NCI-H128 (cell line): ENCODE measurements around the gene TFCP2.

Experiments
- DNase-seq: peaks from one replicate; lab custom pipeline; 2025; ENCODE audit not compliant: unreplicated experiment; lab: John Stamatoyannopoulos, UW

Gene TFCP2

DNA sequence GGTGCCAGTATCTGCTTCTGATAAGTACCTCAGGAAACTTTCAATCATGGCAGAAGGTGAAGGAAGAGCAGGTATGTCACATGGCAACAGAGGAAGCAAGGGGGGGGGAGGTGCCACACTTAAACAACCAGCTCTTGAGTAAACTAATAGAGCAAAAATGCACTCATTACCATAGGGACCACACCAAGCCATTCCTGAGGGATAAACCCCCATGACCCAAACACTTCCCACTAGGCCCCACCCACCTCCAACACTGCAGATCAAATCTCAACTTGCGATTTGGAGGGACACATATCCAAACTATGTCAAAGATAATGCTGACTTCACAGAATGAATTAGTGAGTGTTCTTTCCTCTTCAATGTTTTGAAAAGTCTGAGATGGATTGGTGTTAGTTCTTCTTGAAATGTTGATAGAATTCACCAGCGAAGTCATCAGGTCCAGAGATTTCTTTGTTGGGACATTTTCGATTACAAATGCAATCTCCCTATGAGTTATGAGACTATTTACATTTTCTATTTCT, 16.6 kb downstream of the TFCP2 start:
- no peak for DNase-seq

GRCh38 chr12:51152953-51153352, 20.0 kb downstream of the TFCP2 start:
- DNase-seq = no peak

- no peak for DNase-seq
Observed at GRCh38 chr12:51150777-51151176, 22.2 kb downstream of the TFCP2 start.

GRCh38 chr12:51147309-51147708, 25.6 kb downstream of the TFCP2 start:
- DNase-seq = no peak

- no peak for DNase-seq
Observed at GRCh38 chr12:51139292-51139844, 33.6 kb downstream of the TFCP2 start.

DNA sequence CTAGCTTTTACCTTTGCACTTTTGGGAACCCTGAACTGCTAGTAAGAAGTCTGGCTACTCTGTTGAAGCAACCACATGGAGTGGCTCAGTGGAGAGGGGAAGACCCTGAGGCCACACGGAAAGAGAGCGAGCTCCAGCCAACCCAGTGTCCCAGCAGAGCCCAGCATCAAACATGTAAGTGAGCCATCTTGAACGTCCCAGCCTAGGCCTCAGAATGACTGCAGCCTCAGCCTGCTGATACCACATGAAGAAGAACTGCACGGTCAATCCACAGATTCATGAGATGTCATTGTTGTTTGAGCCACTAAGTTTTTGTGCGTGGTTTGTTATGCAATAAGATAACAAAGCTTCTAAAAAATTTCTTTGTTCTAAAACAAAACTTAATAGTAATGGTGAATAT, 40.2 kb downstream of the TFCP2 start:
- no peak for DNase-seq

DNA sequence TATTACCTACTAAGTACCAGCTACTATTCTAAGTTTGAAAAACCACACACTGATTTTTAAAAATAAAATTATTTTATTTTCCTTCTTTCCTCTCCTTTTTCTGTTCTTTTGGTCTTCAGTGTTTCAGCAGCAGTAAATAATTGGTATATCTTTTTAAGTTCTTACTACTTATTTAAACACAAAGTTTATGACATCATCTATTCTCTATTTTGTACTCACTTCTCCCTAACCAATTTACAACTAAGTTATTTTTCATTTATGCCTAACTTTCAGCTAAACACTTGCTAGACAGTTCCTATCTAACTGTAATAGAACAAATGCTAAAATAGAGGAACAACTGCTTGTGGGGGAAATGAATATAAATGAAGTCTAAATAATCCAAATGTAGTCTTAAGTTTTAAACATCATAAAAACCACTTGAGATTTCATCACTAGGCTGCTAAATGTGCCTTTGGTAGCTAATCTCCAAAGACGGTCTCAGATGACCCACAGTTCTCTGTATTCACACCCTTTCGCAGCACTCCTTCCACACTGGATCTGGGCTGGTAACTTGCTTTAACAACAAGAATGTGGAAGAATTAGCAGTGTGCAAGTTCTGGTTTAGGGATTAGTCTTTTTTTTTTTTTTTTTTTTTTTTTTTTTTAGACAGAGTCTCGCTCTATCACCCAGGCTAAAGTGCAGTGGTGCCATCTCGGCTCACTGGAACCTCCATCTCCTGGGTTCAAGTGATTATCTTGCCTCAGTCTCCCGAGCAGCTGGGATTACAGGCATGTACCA, 41.0 kb downstream of the TFCP2 start:
- DNase-seq = no peak

GRCh38 chr12:51128919-51129318, 44.0 kb downstream of the TFCP2 start:
- no peak for DNase-seq

- DNase-seq = no peak
Observed at GRCh38 chr12:51127050-51127729, 45.7 kb downstream of the TFCP2 start.

- DNase-seq = no peak
Observed at GRCh38 chr12:51126297-51126696, 46.6 kb downstream of the TFCP2 start.

DNA sequence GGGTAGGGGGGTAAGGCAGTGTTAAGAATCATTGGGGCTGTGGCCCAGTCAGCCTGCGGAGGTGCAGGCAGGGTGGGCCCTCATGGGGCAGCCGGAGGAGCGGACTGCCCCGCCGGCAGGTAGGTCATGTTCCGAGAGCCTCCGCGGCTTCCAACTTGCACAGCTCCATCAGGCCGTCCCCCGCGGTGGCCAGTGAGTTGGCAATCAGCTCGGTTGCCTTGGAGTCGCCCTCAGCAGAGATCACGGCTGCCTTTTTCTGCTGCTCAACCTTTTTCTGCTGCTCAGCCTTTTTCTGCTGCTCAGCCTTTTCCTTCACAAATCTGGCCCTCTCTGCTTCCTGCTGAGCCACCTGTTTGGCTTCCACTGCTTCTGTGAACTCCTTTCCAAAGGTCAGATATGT, 48.4 kb downstream of the TFCP2 start:
- no peak for DNase-seq

DNA sequence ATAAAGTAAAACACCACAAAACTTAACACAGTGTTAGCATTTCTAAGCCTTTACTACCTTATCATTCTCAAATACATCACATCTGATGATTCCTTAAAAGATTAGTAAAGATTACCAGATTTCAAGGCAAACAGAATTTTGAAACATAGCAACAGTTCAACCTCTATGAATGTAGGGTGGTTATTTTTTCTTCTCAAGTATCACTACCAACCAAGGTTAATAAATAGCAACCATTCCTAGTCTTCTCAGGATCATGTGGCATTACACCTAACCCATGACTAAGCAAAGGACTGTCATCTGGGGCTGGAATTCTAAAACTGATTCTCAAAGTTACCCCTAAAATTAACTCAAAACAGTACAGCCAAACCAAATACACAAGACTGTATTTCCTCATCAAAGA, 50.1 kb downstream of the TFCP2 start:
- no peak for DNase-seq

- no peak for DNase-seq
Observed at GRCh38 chr12:51118706-51119105, 54.2 kb downstream of the TFCP2 start.

GRCh38 chr12:51115533-51115932, 57.4 kb downstream of the TFCP2 start:
- no peak for DNase-seq

- no peak for DNase-seq
Observed at GRCh38 chr12:51108136-51108535, 64.8 kb downstream of the TFCP2 start.

DNA sequence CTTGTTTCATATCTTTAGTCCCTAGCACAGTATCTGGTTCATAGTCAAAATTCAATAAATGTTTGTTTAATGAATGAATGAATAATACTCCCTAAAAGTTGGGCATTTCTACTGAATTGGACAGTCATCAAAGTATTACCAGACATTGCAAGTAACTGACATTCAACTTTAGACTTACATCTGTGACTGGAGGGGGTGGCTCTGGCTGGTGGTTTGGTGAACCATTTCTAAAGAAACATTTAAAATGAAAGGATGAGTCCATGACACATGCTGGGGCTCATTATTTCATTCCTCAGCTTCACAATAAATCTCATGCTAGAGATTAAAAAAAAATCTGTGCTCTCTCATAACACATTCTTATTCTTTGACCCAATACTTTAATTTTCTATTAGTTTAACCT, 69.0 kb downstream of the TFCP2 start:
- no peak for DNase-seq

- DNase-seq = no peak
Observed at GRCh38 chr12:51098611-51099010, 74.3 kb downstream of the TFCP2 start.

DNA sequence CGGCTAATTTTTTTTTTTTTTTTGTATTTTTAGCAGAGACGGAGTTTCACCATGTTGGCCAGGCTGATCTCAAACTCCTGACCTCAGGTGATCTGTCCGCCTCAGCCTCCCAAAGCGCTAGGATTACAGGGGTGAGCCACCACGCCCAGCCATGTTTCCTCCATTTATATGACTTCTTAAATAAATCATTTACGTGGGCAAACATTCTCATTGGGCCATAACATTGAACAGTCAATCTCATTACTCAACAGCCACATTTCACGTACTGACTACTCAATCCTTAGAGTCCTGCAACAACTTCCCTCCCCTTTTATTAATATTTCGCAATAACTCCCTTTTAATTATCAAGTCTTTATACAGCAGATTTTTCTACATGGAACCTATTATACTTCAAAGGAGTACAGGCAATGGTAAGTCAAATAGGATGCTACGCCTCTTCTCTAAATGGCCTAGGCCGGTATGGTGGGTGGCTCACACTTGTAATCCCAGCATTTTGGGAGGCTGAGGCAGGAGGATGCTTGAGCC, 82.2 kb downstream of the TFCP2 start:
- DNase-seq = no peak

- DNase-seq = no peak
Observed at GRCh38 chr12:51087818-51088217, 85.1 kb downstream of the TFCP2 start.

GRCh38 chr12:51086933-51087332, 86.0 kb downstream of the TFCP2 start:
- DNase-seq = no peak

GRCh38 chr12:51085757-51086156, 87.2 kb downstream of the TFCP2 start:
- DNase-seq = no peak
